ENCODE measurements around the gene STK32B.

DNA sequence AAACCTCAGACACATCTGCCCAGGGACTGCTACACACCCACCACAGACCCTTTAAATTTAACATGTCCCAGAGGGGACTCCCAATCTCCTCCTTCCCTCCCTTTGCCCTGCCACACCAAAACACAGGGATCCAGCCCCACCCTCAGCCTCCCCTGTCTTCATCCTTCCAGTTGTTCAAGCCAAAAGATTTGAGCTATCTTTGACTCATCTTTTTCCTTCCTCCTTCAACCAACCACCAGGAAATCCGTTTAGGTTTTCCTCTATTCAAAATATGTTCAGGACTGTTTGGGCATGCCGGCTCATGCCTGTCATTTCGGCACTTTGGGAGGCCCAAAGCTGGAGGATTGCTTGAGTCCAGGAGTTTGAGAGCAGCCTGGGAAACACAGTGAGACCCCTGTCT is 6.9 kb upstream of the STK32B start:
- no peak for TF ChIP-seq EZH2 (IDR thresholded peaks at IDR 0.05; ENCODE audit: borderline replicate concordance, insufficient read depth, low read depth, low read length, poor library complexity, severe bottlenecking)
- TF ChIP-seq, protein P1, sequence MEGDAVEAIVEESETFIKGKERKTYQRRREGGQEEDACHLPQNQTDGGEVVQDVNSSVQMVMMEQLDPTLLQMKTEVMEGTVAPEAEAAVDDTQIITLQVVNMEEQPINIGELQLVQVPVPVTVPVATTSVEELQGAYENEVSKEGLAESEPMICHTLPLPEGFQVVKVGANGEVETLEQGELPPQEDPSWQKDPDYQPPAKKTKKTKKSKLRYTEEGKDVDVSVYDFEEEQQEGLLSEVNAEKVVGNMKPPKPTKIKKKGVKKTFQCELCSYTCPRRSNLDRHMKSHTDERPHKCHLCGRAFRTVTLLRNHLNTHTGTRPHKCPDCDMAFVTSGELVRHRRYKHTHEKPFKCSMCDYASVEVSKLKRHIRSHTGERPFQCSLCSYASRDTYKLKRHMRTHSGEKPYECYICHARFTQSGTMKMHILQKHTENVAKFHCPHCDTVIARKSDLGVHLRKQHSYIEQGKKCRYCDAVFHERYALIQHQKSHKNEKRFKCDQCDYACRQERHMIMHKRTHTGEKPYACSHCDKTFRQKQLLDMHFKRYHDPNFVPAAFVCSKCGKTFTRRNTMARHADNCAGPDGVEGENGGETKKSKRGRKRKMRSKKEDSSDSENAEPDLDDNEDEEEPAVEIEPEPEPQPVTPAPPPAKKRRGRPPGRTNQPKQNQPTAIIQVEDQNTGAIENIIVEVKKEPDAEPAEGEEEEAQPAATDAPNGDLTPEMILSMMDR (IDR thresholded peaks at IDR 0.05): no peak
